Measurements from ENCODE around the gene EPHA2. TPM values are rescaled to one million over a fixed set of nuclear protein-coding genes. Genes with fewer than 3 reads are reported as not detected.
"Not testable (repeated sequence)": the region's sequence is repeated elsewhere in the genome, so short reads cannot be mapped to it uniquely, and the experiment has no call there.

EPHA2 gene
- total and polyA plus RNA-seq, 12 donors: 7.8 to 25.1 (median 11.3) TPM

DNA sequence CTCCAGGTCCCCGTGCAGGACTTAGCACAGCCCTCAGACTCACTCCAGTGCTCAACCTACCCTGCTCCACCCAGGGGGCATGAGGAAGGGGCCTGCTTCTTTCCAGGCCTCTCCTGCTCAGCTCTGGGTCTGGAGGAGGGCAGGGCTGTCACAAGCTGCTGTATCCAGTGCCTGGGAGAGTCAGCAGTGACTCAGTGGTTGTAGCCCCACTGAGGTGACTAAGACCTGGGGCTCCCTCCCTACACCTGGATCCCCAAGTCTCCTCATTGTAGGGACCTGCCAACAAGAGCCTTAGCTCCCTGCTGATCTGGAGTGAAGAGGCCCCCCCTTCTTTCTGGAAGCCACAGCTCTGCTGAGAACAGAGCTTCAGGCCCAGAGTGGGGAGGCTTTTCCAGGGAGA lies 46.3 kb downstream of the EPHA2 start:
- Histone ChIP-seq H3K9me3 (peaks cover 0 to 16% (median 0%) of the 10 kb centered on the region in 11 donors), H3K4me1 (peaks cover 0 to 34% (median 13%) of the 10 kb centered on the region in 9 donors), H3K36me3 (no peaks in the 10 kb centered on the region), H3K27ac (no peak overlapping the region), H3K4me3 (no peak overlapping the region), H3K27me3 (no peaks in the 10 kb centered on the region)
- intact Hi-C loops (cut with DNase I): no loop called here
- ATAC-seq: peak in 1 of 8 donors; percentile 37
- 83 to 86% methylated on average over 1 of the region's 1 CpG for WGBS, 2 donors
- TF ChIP-seq, protein P1, sequence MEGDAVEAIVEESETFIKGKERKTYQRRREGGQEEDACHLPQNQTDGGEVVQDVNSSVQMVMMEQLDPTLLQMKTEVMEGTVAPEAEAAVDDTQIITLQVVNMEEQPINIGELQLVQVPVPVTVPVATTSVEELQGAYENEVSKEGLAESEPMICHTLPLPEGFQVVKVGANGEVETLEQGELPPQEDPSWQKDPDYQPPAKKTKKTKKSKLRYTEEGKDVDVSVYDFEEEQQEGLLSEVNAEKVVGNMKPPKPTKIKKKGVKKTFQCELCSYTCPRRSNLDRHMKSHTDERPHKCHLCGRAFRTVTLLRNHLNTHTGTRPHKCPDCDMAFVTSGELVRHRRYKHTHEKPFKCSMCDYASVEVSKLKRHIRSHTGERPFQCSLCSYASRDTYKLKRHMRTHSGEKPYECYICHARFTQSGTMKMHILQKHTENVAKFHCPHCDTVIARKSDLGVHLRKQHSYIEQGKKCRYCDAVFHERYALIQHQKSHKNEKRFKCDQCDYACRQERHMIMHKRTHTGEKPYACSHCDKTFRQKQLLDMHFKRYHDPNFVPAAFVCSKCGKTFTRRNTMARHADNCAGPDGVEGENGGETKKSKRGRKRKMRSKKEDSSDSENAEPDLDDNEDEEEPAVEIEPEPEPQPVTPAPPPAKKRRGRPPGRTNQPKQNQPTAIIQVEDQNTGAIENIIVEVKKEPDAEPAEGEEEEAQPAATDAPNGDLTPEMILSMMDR (IDR thresholded peaks at IDR 0.05): no peak
- DNase-seq: no peak

DNA sequence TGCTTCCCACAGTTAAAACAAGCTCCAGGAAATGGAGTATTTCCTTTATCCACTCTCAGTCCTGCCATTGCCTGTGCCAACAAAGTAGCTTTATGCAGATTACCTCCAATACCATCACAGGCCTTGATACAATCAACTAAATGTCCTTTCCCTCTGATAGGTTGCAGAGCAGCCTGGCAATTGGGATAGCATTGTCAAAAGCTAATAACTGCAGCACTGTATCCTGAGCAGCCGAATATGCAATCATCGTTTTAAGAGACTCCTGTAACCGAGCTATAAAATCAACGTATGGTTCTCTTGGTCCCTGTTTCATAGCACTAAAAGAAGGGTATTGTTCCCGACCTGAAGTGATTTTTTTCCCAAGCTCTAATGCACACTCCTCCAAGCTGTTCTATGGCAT lies 48.8 kb downstream of the EPHA2 start:
- 54 to 61% methylated on average over 5 of the region's 5 CpGs for whole genome bisulfite sequencing, 2 donors
- peaks cover 0 to 16% (median 0%) of the 10 kb centered on the region in 11 donors for H3K9me3 ChIP-seq
- H3K27me3 ChIP-seq; H3K36me3 ChIP-seq; H3K4me3 ChIP-seq; H3K27ac ChIP-seq; intact Hi-C loops (cut with DNase I); DNase-seq; ATAC-seq: not testable (repeated sequence)
- H3K4me1 ChIP-seq: peaks cover 0 to 23% (median 3%) of the 10 kb centered on the region in 9 donors

GRCh38 chr1:16101623-16102022 lies 54.2 kb downstream of the EPHA2 start:
- Histone ChIP-seq H3K27ac (no peak overlapping the region), H3K9me3 (no peaks in the 10 kb centered on the region), H3K36me3 (no peaks in the 10 kb centered on the region), H3K4me1 (peaks cover 0 to 4% (median 0%) of the 10 kb centered on the region in 9 donors), H3K4me3 (no peak overlapping the region), H3K27me3 (no peaks in the 10 kb centered on the region)
- WGBS, 2 donors: 77 to 84% methylated on average over 9 of the region's 9 CpGs
- TF ChIP-seq, protein P1 (IDR thresholded peaks at IDR 0.05): no peak
- intact Hi-C loops (cut with DNase I): no loop called here
- DNase-seq (no peak), ATAC-seq (no peak)

GRCh38 chr1:16099412-16099811 lies 56.5 kb downstream of the EPHA2 start:
- no peaks in the 10 kb centered on the region for H3K36me3 ChIP-seq
- TF ChIP-seq, protein P1 (IDR thresholded peaks at IDR 0.05): no peak
- ATAC-seq: no peak
- no peak overlapping the region for H3K27ac ChIP-seq
- H3K4me1 ChIP-seq: no peaks in the 10 kb centered on the region
- DNase-seq: no peak
- H3K4me3 ChIP-seq: no peak overlapping the region
- H3K27me3 ChIP-seq: no peaks in the 10 kb centered on the region
- WGBS, 2 donors: 97 to 100% methylated on average over 1 of the region's 1 CpG
- no peaks in the 10 kb centered on the region for H3K9me3 ChIP-seq
- intact Hi-C loops (cut with DNase I): no loop called here

GRCh38 chr1:16095447-16095846 lies 60.4 kb downstream of the EPHA2 start:
- no peak overlapping the region for H3K4me3 ChIP-seq
- 60 to 70% methylated on average over 9 of the region's 9 CpGs for WGBS, 2 donors
- TF ChIP-seq, protein P1 (IDR thresholded peaks at IDR 0.05): no peak
- no peaks in the 10 kb centered on the region for H3K4me1 ChIP-seq
- H3K9me3 ChIP-seq: no peaks in the 10 kb centered on the region
- intact Hi-C loops (cut with DNase I): no loop called here
- H3K27ac ChIP-seq: no peak overlapping the region
- H3K27me3 ChIP-seq: no peaks in the 10 kb centered on the region
- ATAC-seq (no peak), DNase-seq (no peak)
- no peaks in the 10 kb centered on the region for H3K36me3 ChIP-seq

Measured in heart right ventricle (tissue), 16 donors.